A549 (cell line): ENCODE measurements around the gene TTR. TPM values are rescaled to one million over a fixed set of nuclear protein-coding genes. Genes with fewer than 3 reads are reported as not detected.
A peak's percentile ranks its signal among the peaks of the same experiment; 100 is the strongest.

Experiments used
- ATAC-seq, 2 experiments: fragments of 200-7000 bp in 1 of 2; fragments of >200 bp in 1 of 2; cut with Nextera tagmentation in 1 of 2; cut with Tn5 transposase in 1 of 2; 3 replicates each; pipeline versions ENCODE4 v1.8.0 to v1.9.1; 2018 to 2020; ENCODE audit warnings: mild to moderate bottlenecking in 1 of 2, moderate library complexity in 1 of 2
- CTCF ChIA-PET: fragments of 300-600 bp; sonication (Branson Sonifier 250); formaldehyde crosslinking; extraction: SDS; loops from one replicate; lab custom pipeline; 2021; ENCODE audit warnings: antibody characterized with exemption, inconsistent platforms; lab: Yijun Ruan, JAX
- POLR2A ChIA-PET: fragments of 350-600 bp; formaldehyde crosslinking; extraction: SDS; loops from one replicate; lab custom pipeline; 2021; ENCODE audit warnings: antibody characterized with exemption, inconsistent platforms; lab: Yijun Ruan, JAX
- DNase-seq, 2 experiments: peaks; one replicate each; pipeline versions ENCODE4 v3.0.0 to v3.0.0-alpha.2; 2011 to 2016; ENCODE audit warnings: low read depth in 1 of 2, low spot score in 1 of 2
- FAIRE-seq: peaks from 2 replicates; lab custom pipeline; 2011; peaks lifted over from hg19 to GRCh38; lab: Jason Lieb, UNC
- H3K27ac ChIP-seq, 2 experiments: fragments of >200 bp; sonication (Bioruptor Twin); formaldehyde crosslinking; 3 replicates each; pipeline ENCODE4 v1.5.1; 2016 to 2017
- H3K4me1 ChIP-seq: fragments of >200 bp; sonication (Bioruptor Twin); formaldehyde crosslinking; 3 replicates; pipeline ENCODE4 v1.6.1; 2016
- H3K4me2 ChIP-seq: fragments of >200 bp; sonication (Bioruptor Twin); formaldehyde crosslinking; 3 replicates; pipeline ENCODE4 v1.6.1; 2016
- H3K4me3 ChIP-seq: fragments of >200 bp; sonication (Bioruptor Twin); formaldehyde crosslinking; 3 replicates; pipeline ENCODE4 v1.5.1; 2016
- H3K9me3 ChIP-seq: fragments of >200 bp; sonication (Bioruptor Twin); formaldehyde crosslinking; 3 replicates; pipeline ENCODE4 v1.6.1; 2016
- CHD4 ChIP-seq: fragments of 200-600 bp; sonication (generic); IDR thresholded peaks from 2 replicates; pipeline ENCODE4 v1.6.1; 2016; ENCODE audit warnings: antibody characterized with exemption, mild to moderate bottlenecking, borderline replicate concordance
- CTCF ChIP-seq: fragments of >200 bp; sonication (Bioruptor Twin); formaldehyde crosslinking; IDR thresholded peaks from 3 replicates; pipeline ENCODE4 v1.5.1; 2016
- EHF ChIP-seq: fragments of 250-450 bp; sonication (Bioruptor Pico); IDR thresholded peaks from 2 replicates; pipeline ENCODE4 v1.5.0; 2020; ENCODE audit warnings: mild to moderate bottlenecking
- ESRRA ChIP-seq: fragments of 150-350 bp; IDR thresholded peaks from 2 replicates; pipeline ENCODE4 v1.6.1; 2014; ENCODE audit warnings: mild to moderate bottlenecking, low read length, borderline replicate concordance
- FOXS1 ChIP-seq: fragments of 250-450 bp; sonication (Bioruptor Pico); IDR thresholded peaks from 2 replicates; pipeline ENCODE4 v1.5.0; 2020; ENCODE audit warnings: mild to moderate bottlenecking, moderate library complexity
- HOXB13 ChIP-seq: fragments of 250-450 bp; sonication (Bioruptor Pico); IDR thresholded peaks from 2 replicates; pipeline ENCODE4 v1.5.0; 2020; ENCODE audit warnings: low read depth, mild to moderate bottlenecking, moderate library complexity
- JUN ChIP-seq, 2 experiments: fragments of >200 bp; sonication (Bioruptor Twin); formaldehyde crosslinking; IDR thresholded peaks; 2 replicates in 1 of 2; 3 replicates in 1 of 2; pipeline ENCODE4 v1.6.1; 2016 to 2017
- KDM1A ChIP-seq: fragments of 200-600 bp; sonication (generic); IDR thresholded peaks from 2 replicates; pipeline ENCODE4 v1.6.1; 2016; ENCODE audit warnings: low read depth, mild to moderate bottlenecking
- MAZ ChIP-seq: fragments of 150-350 bp; IDR thresholded peaks from 2 replicates; pipeline ENCODE4 v1.6.1; 2014; ENCODE audit warnings: antibody characterized with exemption, low read depth, low read length, borderline replicate concordance
- PHF8 ChIP-seq: fragments of 200-600 bp; sonication (generic); IDR thresholded peaks from 2 replicates; pipeline ENCODE4 v1.6.1; 2016; ENCODE audit warnings: low read depth, mild to moderate bottlenecking, antibody characterized with exemption, moderate library complexity, borderline replicate concordance
- RAD21 ChIP-seq, 2 experiments: fragments of >200 bp in 1 of 2; sonication (Bioruptor Twin) in 1 of 2; formaldehyde crosslinking in 1 of 2; IDR thresholded peaks in 1 of 2; conservative IDR thresholded peaks in 1 of 2; 2 replicates in 1 of 2; 3 replicates in 1 of 2; pipeline ENCODE4 v1.6.1; 2012 to 2018; ENCODE audit warnings: inconsistent platforms in 1 of 2
- RCOR1 ChIP-seq: fragments of 150-350 bp; IDR thresholded peaks from 2 replicates; pipeline ENCODE4 v1.6.1; 2014; ENCODE audit warnings: antibody characterized with exemption, low read length, low read depth
- SMC3 ChIP-seq: fragments of >200 bp; sonication (Bioruptor Twin); formaldehyde crosslinking; IDR thresholded peaks from 3 replicates; pipeline ENCODE4 v1.6.1; 2018; ENCODE audit warnings: inconsistent platforms
- SREBF2 ChIP-seq: fragments of 450-650 bp; IDR thresholded peaks from 2 replicates; pipeline ENCODE4 v1.6.1; 2014; ENCODE audit warnings: mild to moderate bottlenecking, moderate library complexity
- TP53 ChIP-seq: fragments of 250-450 bp; sonication (Bioruptor Pico); IDR thresholded peaks from 2 replicates; pipeline ENCODE4 v1.5.0; 2021; ENCODE audit warnings: mild to moderate bottlenecking, moderate library complexity
- ZFP36 ChIP-seq: fragments of 450-650 bp; IDR thresholded peaks from 2 replicates; pipeline ENCODE4 v1.6.1; 2014; ENCODE audit warnings: borderline replicate concordance; ENCODE audit not compliant: partially characterized antibody
- ZSCAN20 ChIP-seq: fragments of 250-450 bp; sonication (Bioruptor Pico); IDR thresholded peaks from 2 replicates; pipeline ENCODE4 v1.8.0; 2022; ENCODE audit warnings: mild to moderate bottlenecking, moderate library complexity
- WGBS: methylation state at CpG from one replicate; pipeline ENCODE4 v1.1.6; 2017; ENCODE audit errors: missing lambda C conversion rate; 5-methylcytosine and 5-hydroxymethylcytosine counted together
- polyA plus RNA-seq, 4 experiments: library from polyadenylated mRNA; depleted of rRNA in 3 of 4; stranded (reverse); fragments of >200 nt; fragmentation: RNase III in 1 of 4; extraction: RNeasy Plus Mini Kit Qiagen cat#74134 plus additional on column Dnase treatment in 1 of 4; gene quantifications; 2 replicates in 3 of 4; 3 replicates in 1 of 4; pipeline ENCODE4 v1.2.3, GENCODE V29; 2011 to 2017
- TF ChIP-seq, protein P1 (sequence below): fragments of 450-650 bp; IDR thresholded peaks from 2 replicates; pipeline ENCODE4 v1.6.1; 2014; ENCODE audit warnings: antibody characterized with exemption
- TF ChIP-seq, protein P2 (sequence below): fragments of 250-450 bp; sonication (Bioruptor Pico); IDR thresholded peaks from 2 replicates; pipeline ENCODE4 v1.5.0; 2021; ENCODE audit warnings: mild to moderate bottlenecking, moderate library complexity, borderline replicate concordance
- TF ChIP-seq, protein P3 (sequence below): IDR thresholded peaks from 2 replicates; pipeline ENCODE4 v1.6.1; 2012; ENCODE audit warnings: low read depth, borderline replicate concordance
- TF ChIP-seq, protein P4 (sequence below): fragments of 150-350 bp; IDR thresholded peaks from 2 replicates; pipeline ENCODE4 v1.6.1; 2014; ENCODE audit warnings: low read depth, mild to moderate bottlenecking, low read length

The TTR gene
- polyA plus RNA-seq, 2 of the 4 experiments (the other 2 are of a cell fraction) = 0.18 to 0.28 TPM

DNA sequence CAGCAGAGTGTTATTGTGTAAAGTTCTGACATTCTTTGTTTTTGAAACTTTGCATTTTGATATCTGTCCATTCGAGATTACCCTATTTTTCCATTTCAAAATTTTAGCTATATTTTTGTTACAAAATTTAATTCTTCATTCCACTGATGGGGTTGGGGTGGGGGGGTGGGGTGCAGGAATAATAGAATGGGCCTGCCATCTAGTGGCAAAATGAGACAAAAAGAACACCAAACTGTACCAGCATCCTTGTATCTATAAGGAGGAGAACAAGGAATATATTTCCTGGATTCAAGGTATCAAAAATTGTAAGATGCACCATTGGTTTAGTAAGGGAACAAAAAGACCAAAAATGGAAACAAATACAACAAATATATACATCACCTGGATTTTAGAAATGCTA, 27.9 kb upstream of the TTR start:
- WGBS = 0% methylated on average over 1 of the region's 1 CpG
- Histone ChIP-seq H3K9me3 (no peaks in the 10 kb centered on the region), H3K4me2 (no peak overlapping the region), H3K4me3 (no peak overlapping the region), H3K4me1 (no peaks in the 10 kb centered on the region), H3K27ac (no peak overlapping the region)
- no peak for TF ChIP-seq KDM1A
- no peak for TF ChIP-seq MAZ
- TF ChIP-seq PHF8 = no peak
- no peak for TF ChIP-seq TP53 (CRISPR knock-in tag)
- TF ChIP-seq, protein P1, sequence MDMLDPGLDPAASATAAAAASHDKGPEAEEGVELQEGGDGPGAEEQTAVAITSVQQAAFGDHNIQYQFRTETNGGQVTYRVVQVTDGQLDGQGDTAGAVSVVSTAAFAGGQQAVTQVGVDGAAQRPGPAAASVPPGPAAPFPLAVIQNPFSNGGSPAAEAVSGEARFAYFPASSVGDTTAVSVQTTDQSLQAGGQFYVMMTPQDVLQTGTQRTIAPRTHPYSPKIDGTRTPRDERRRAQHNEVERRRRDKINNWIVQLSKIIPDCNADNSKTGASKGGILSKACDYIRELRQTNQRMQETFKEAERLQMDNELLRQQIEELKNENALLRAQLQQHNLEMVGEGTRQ = no peak
- TF ChIP-seq, protein P2, sequence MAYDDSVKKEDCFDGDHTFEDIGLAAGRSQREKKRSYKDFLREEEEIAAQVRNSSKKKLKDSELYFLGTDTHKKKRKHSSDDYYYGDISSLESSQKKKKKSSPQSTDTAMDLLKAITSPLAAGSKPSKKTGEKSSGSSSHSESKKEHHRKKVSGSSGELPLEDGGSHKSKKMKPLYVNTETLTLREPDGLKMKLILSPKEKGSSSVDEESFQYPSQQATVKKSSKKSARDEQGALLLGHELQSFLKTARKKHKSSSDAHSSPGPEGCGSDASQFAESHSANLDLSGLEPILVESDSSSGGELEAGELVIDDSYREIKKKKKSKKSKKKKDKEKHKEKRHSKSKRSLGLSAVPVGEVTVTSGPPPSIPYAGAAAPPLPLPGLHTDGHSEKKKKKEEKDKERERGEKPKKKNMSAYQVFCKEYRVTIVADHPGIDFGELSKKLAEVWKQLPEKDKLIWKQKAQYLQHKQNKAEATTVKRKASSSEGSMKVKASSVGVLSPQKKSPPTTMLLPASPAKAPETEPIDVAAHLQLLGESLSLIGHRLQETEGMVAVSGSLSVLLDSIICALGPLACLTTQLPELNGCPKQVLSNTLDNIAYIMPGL (CRISPR knock-in tag) = no peak
- TF ChIP-seq SMC3 = peak; percentile 38; the same call in 1 of the 3 replicates
- TF ChIP-seq SREBF2 = no peak
- TF ChIP-seq, protein P3, sequence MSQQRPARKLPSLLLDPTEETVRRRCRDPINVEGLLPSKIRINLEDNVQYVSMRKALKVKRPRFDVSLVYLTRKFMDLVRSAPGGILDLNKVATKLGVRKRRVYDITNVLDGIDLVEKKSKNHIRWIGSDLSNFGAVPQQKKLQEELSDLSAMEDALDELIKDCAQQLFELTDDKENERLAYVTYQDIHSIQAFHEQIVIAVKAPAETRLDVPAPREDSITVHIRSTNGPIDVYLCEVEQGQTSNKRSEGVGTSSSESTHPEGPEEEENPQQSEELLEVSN = no peak
- TF ChIP-seq FOXS1 (CRISPR knock-in tag) = no peak
- no peak for TF ChIP-seq EHF
- peak; percentile 49 for TF ChIP-seq CTCF
- peak; percentile 12 to 57; a peak in 3 of 5 replicates for TF ChIP-seq RAD21 (conservative IDR thresholded peaks at IDR 0.05 in 1 of 2, IDR thresholded peaks at IDR 0.05 in 1 of 2)
- TF ChIP-seq JUN (IDR thresholded peaks at IDR 0.05) = no peak
- DNase-seq (no peak), ATAC-seq (0 out of 6 replicates have a peak, but pooled peaks of 1 of the 2 experiments have one; percentile 51), FAIRE-seq (no peak)
- ChIA-PET POLR2A (no interaction called here), CTCF (interaction anchor here (0.9 to 3.3 kb wide), 13 partner anchors 10 to 593 kb away, joined by 3 to 15 read pairs (median 4); no protein-coding TSS in a partner anchor)

DNA sequence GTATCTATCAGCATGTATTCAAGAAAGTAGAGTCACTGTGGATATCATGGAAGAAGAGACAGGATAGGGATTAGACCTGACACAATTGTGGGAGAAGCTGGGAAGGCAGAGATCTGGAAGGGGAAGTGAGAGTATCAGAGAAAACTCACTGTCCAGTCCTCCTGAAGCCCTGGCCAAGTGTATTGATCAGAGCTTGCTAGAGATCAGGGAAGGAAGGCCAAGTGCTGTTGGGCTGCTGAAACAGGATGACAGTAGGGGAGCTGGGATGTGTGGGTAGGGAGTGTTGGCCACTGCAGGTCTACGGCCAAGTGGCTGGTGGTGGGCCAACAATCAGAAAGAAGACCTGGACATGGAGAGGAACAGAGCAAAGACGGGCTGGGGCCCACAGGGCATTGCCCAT, 26.3 kb upstream of the TTR start:
- Histone ChIP-seq H3K4me3 (no peak overlapping the region), H3K4me2 (no peak overlapping the region)
- DNase-seq (no peak), ATAC-seq (no peak), FAIRE-seq (no peak)
- WGBS = 56% methylated on average over 2 of the region's 2 CpGs
- TF ChIP-seq TP53 (CRISPR knock-in tag) = no peak
- TF ChIP-seq ZFP36 = no peak
- no peak for TF ChIP-seq HOXB13 (CRISPR knock-in tag)
- no peak for TF ChIP-seq RAD21 (conservative IDR thresholded peaks at IDR 0.05 in 1 of 2, IDR thresholded peaks at IDR 0.05 in 1 of 2)
- TF ChIP-seq ZSCAN20 (CRISPR knock-in tag) = no peak
- TF ChIP-seq, protein P4, sequence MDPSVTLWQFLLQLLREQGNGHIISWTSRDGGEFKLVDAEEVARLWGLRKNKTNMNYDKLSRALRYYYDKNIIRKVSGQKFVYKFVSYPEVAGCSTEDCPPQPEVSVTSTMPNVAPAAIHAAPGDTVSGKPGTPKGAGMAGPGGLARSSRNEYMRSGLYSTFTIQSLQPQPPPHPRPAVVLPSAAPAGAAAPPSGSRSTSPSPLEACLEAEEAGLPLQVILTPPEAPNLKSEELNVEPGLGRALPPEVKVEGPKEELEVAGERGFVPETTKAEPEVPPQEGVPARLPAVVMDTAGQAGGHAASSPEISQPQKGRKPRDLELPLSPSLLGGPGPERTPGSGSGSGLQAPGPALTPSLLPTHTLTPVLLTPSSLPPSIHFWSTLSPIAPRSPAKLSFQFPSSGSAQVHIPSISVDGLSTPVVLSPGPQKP = no peak
- TF ChIP-seq CHD4 = no peak
- no peak for TF ChIP-seq ESRRA
- no peak for TF ChIP-seq RCOR1
- TF ChIP-seq, all 56 proteins: peak for 0
- Histone ChIP-seq H3K27ac (no peak overlapping the region), H3K4me1 (no peaks in the 10 kb centered on the region), H3K9me3 (no peaks in the 10 kb centered on the region)
- POLR2A ChIA-PET = no interaction called here
- CTCF ChIA-PET = interaction anchor here (0.8 to 3.3 kb wide), 9 partner anchors 8 to 565 kb away, joined by 3 to 15 read pairs (median 4); partner anchors contain the start of gene B4GALT6
